Kidney (tissue), 14 donors: ENCODE data around the gene COL26A1. TPM values are rescaled to one million over a fixed set of nuclear protein-coding genes. Genes with fewer than 3 reads are reported as not detected.

ENCODE experiments used
- DNase-seq, 5 donors: peaks; one replicate each; pipeline ENCODE4 v3.0.0-alpha.2; 2013 to 2020
- FAIRE-seq: peaks from 2 replicates; lab custom pipeline; 2012; peaks lifted over from hg19 to GRCh38; lab: Jason Lieb, UNC
- H3K27ac ChIP-seq, 2 donors: one replicate each; pipeline ENCODE4 v1.7.0; 2013; ENCODE audit warnings: low read depth in 2 of 2, low read length in 2 of 2, inconsistent platforms in 1 of 2
- H3K27me3 ChIP-seq: one replicate; pipeline ENCODE4 v1.7.1; 2013; ENCODE audit warnings: low read length, inconsistent platforms; ENCODE audit not compliant: control insufficient read depth, insufficient read depth
- H3K36me3 ChIP-seq, 3 donors: one replicate each; pipeline versions ENCODE4 v1.7.0 to v1.7.1; 2013; ENCODE audit warnings: low read length in 3 of 3, control low read depth in 1 of 3, inconsistent platforms in 1 of 3; ENCODE audit not compliant: insufficient read depth in 3 of 3, control insufficient read depth in 2 of 3
- H3K4me1 ChIP-seq, 3 donors: one replicate each; pipeline versions ENCODE4 v1.7.0 to v1.7.1; 2013; ENCODE audit warnings: low read length in 3 of 3, inconsistent platforms in 1 of 3, low read depth in 1 of 3; ENCODE audit not compliant: control insufficient read depth in 2 of 3, insufficient read depth in 2 of 3
- H3K4me3 ChIP-seq, 3 donors: one replicate each; pipeline versions ENCODE4 v1.7.0 to v1.8.1; 2013; ENCODE audit warnings: low read length in 3 of 3, control low read depth in 1 of 3, inconsistent platforms in 1 of 3
- H3K9ac ChIP-seq, 3 donors: one replicate each; pipeline versions ENCODE4 v1.7.0 to v1.7.1; 2013; ENCODE audit warnings: low read length in 3 of 3, control low read depth in 1 of 3, inconsistent platforms in 1 of 3
- H3K9me3 ChIP-seq, 3 donors: one replicate each; pipeline versions ENCODE4 v1.7.0 to v1.7.1; 2013; ENCODE audit warnings: low read length in 3 of 3, control low read depth in 1 of 3, inconsistent platforms in 1 of 3; ENCODE audit not compliant: control insufficient read depth in 2 of 3, insufficient read depth in 1 of 3
- CTCF ChIP-seq: IDR thresholded peaks from 3 replicates; pipeline ENCODE4 v1.5.1; 2012; ENCODE audit warnings: mild to moderate bottlenecking, moderate library complexity, borderline replicate concordance; ENCODE audit not compliant: insufficient read depth; ENCODE audit errors: extremely low read depth
- intact Hi-C: fragments of 100-400 bp; cut with DNase I; formaldehyde crosslinking; loops from one replicate; pipeline ENCODE4 v1.11.1; 2022
- polyA plus RNA-seq: library from polyadenylated mRNA; stranded (reverse); fragments of 350-450 nt; fragmentation: Illumina TruSeq; extraction: RNeasy Lipid Tissue Mini Kit (QIAGEN cat#74804); gene quantifications from one replicate; pipeline ENCODE4 v1.2.3, GENCODE V29; 2014; ENCODE audit warnings: low read depth, low replicate concordance; ENCODE audit not compliant: insufficient read depth
- total RNA-seq: library from RNA; stranded (reverse); fragmentation: NEBNext Ultra II Directional; extraction: Animal tissue kit (Norgen Biotek cat#: 25700); gene quantifications from one replicate; pipeline ENCODE4 v1.2.1, GENCODE V29; 2021
- donor health status: control.
- donor health status: control.
- donor health status: control.
- donor health status: control.
- donor health status: control.
- donor health status: DM: yes; HTN: yes; CAD: no.
- donor health status: Normal renal cell carcinoma (clear cell type).

COL26A1 gene
- total and polyA plus RNA-seq, 2 donors from 2014 or later = 1.2 to 3.5 TPM

- Histone ChIP-seq H3K27me3 (no peaks in the 10 kb centered on the region), H3K27ac (no peak overlapping the region), H3K36me3 (no peaks in the 10 kb centered on the region), H3K9me3 (no peaks in the 10 kb centered on the region), H3K4me1 (no peaks in the 10 kb centered on the region), H3K4me3 (no peak overlapping the region), H3K9ac (no peak overlapping the region)
- FAIRE-seq = no peak
- TF ChIP-seq CTCF = no peak
- intact Hi-C loops = no loop called here
- no peak for DNase-seq
Measured at GRCh38 chr7:101398396-101399289, 36.0 kb downstream of the COL26A1 start.

- H3K4me3 ChIP-seq = no peak overlapping the region
- H3K27me3 ChIP-seq = no peaks in the 10 kb centered on the region
- FAIRE-seq (no peak), DNase-seq (no peak)
- no peaks in the 10 kb centered on the region for H3K9me3 ChIP-seq
- intact Hi-C loops = no loop called here
- no peak for TF ChIP-seq CTCF
- H3K9ac ChIP-seq = no peak overlapping the region
- H3K36me3 ChIP-seq = no peaks in the 10 kb centered on the region
- H3K4me1 ChIP-seq = no peaks in the 10 kb centered on the region
- H3K27ac ChIP-seq = no peak overlapping the region
Measured at GRCh38 chr7:101399759-101400158, 37.1 kb downstream of the COL26A1 start.

GRCh38 chr7:101400751-101401150, 38.1 kb downstream of the COL26A1 start:
- H3K36me3 ChIP-seq = no peaks in the 10 kb centered on the region
- TF ChIP-seq CTCF = no peak
- no peak overlapping the region for H3K4me3 ChIP-seq
- H3K4me1 ChIP-seq = no peaks in the 10 kb centered on the region
- H3K9me3 ChIP-seq = no peaks in the 10 kb centered on the region
- H3K9ac ChIP-seq = no peak overlapping the region
- H3K27ac ChIP-seq = no peak overlapping the region
- no peaks in the 10 kb centered on the region for H3K27me3 ChIP-seq
- no peak for DNase-seq
- intact Hi-C loops = no loop called here
- FAIRE-seq = no peak
